Fibroblast of the aortic adventitia (primary cell): ENCODE results near the gene WNT9A. TPM values are rescaled to one million over a fixed set of nuclear protein-coding genes. Genes with fewer than 3 reads are reported as not detected.

ENCODE experiments used
- DNase-seq: peaks from one replicate; pipeline ENCODE4 v3.0.0-alpha.2; 2010; ENCODE audit warnings: low read depth
- H3K4me3 ChIP-seq: 2 replicates; pipeline ENCODE4 v1.5.1; 2011; ENCODE audit warnings: low read depth, mild to moderate bottlenecking, control low read depth, low read length, moderate library complexity
- CTCF ChIP-seq: IDR thresholded peaks from 2 replicates; pipeline ENCODE4 v1.5.1; 2011; ENCODE audit warnings: mild to moderate bottlenecking, low read length, control low read depth, inconsistent platforms; ENCODE audit not compliant: insufficient read depth
- total RNA-seq: library from RNA; depleted of rRNA; stranded (reverse); fragments of >200 nt; gene quantifications from 2 replicates; pipeline ENCODE4 v1.2.3, GENCODE V29; 2012; ENCODE audit warnings: low replicate concordance

WNT9A gene
- total RNA-seq, 1 donor: 0.99 TPM

DNA sequence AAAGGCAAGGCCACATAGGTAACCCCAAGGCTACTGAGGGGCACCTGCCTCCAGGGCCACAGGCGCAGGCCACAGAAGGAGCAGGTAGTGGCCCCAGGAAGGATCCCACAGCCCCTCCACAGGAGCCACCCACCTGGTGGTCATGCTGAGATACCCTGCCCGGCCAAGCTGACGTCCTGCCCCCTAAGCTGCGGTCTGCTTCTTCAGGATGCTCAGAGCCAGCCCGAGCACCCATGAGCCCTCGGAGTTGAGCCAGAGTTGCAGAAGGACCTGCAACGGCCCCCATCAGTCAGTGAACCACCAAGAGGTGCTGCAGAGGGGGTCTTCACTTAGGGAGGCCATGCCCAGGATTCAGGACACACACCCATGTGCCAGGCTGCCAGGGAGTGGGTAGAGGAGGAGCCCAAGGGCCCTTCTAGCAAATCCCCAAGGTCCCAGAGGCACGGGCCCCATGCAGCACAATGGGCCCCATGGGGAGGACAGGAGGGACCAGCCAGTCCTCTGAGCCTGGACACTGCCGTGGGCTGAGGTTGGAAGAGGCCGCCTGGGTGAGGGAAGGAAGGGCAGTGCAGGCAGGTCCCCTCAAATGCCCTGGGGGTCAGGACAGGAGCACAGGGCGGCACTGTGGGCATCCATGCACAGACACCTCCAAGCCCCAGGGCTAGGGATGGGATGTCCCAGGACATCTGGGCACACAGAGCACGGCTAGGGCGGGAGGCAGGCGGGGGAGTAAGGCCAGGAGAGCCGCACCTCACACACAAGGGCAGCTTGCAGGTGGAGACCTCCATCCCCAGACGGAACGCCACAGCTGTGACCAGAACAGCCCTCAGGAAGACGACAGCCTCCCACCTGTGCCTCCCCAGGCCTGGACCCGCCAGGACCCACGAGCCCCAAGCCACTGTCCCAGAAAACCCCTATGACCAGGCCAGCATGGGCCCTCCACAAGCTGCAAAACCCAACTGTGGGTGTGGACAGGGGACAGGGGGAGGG is 20.5 kb downstream of the WNT9A start:
- no peak for DNase-seq
- no peak overlapping the region for H3K4me3 ChIP-seq
- no peak for TF ChIP-seq CTCF

- H3K4me3 ChIP-seq: no peak overlapping the region
- TF ChIP-seq CTCF: no peak
- DNase-seq: no peak
Measured at GRCh38 chr1:227926216-227926791, 21.4 kb downstream of the WNT9A start.

GRCh38 chr1:227925582-227926198 is 22.0 kb downstream of the WNT9A start:
- no peak for TF ChIP-seq CTCF

GRCh38 chr1:227924833-227925574 is 22.7 kb downstream of the WNT9A start:
- no peak for DNase-seq
- no peak overlapping the region for H3K4me3 ChIP-seq
- TF ChIP-seq CTCF: no peak

More at GRCh38 chr1:227925582-227926198, 22.0 kb downstream of the WNT9A start:
- no peak for DNase-seq
- no peak overlapping the region for H3K4me3 ChIP-seq

DNA sequence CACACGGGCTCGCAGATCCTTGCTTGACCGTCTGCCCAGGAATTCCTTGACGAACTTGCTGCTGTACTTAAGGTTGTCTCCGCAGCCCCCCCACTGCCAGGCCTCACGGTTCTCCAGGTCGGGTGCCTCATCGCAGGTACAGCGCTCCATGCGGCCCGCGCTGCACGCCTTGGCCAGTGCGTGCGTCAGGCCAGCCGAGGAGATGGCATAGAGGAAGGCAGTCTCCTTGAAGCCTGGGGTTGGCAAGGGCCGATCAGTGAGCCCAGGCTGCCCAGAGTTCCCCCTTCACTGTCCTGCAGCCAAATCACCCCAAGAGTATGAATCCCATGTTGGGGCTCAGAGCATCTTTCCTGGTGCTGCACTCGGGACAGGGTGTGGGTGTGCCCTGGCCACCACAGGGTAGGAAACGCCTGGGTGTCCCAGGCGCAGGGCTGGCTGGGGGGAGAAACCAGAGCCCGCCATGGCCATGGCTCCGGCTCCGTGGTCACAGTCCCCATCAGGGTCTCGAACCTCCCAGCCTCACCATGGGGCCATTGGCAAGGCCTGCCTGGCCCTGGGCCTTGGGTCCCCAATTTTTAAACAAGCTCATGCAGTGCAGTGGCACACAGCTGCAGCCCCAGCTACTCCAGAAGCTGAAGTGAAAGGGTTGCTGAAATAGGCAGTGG is 23.4 kb downstream of the WNT9A start:
- no peak for TF ChIP-seq CTCF
- no peak overlapping the region for H3K4me3 ChIP-seq
- DNase-seq: no peak
